ENCODE results near the gene PRR19. TPM values are rescaled to one million over a fixed set of nuclear protein-coding genes. Genes with fewer than 3 reads are reported as not detected.

The PRR19 gene
- total RNA-seq, 2 donors from 2014 or later, result 0.29 to 0.86 TPM

DNA sequence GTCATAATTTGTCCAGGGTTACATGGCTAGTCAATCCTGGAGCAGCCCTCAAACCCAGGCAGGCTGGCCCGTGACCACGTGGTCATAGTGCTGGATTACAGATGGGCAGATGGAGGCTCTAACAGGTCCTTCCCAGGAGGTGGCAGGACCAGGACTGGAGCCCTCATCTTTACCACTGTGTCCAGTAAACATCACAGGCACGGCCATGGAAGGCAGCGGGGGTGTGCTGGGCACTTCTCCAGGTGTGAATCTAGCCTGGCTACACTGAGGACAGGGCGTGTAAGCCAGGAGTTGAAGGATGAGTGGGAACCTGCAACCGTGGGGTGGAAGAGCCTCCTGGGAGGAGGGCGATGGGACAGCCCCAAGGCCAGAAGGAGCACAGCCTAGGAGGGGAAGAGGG is 26.8 kb upstream of the PRR19 start:
- no peak for DNase-seq
- Mint-ChIP-seq H3K9me3 (no peaks in the 10 kb centered on the region), H3K4me3 (peak overlapping the region; percentile 36 to 45), H3K36me3 (ENCODE audit: insufficient read depth in 2 of 2) (peaks cover 2 to 15% of the 10 kb centered on the region in 2 donors), H3K4me1 (ENCODE audit: low read depth) (peaks cover 64% of the 10 kb centered on the region), H3K27ac (no peak overlapping the region), H3K27me3 (ENCODE audit: low read depth) (no peaks in the 10 kb centered on the region)
- ATAC-seq (replicated peaks in 1 of 2), result no peak

DNA sequence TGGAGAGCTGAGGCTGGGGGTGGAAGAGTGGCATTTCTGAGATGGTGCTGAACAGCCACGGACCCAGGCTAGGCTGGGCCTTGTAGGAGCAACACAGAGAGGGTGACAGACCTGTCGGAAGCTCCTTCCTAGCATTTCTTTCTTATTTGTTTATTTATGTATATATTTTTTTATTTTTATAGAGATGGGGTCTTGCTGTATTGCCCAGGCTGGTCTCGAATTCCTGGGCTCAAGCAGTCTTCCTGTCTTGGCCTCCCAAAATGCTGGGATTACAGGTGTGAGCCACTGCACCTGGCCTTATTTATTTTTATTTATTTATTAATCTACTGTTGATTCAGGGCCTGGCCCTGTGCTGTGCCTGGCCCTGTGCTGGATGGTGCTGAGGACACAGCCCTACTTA is 26.4 kb upstream of the PRR19 start:
- Mint-ChIP-seq H3K36me3 (ENCODE audit: insufficient read depth in 2 of 2) (peaks cover 2 to 15% of the 10 kb centered on the region in 2 donors), H3K27ac (peak overlapping the region; percentile 6), H3K9me3 (no peaks in the 10 kb centered on the region), H3K4me3 (peak overlapping the region; percentile 23 to 39), H3K4me1 (ENCODE audit: low read depth) (peaks cover 60% of the 10 kb centered on the region), H3K27me3 (ENCODE audit: low read depth) (no peaks in the 10 kb centered on the region)
- DNase-seq (no peak), ATAC-seq (replicated peaks in 1 of 2) (no peak)

DNA sequence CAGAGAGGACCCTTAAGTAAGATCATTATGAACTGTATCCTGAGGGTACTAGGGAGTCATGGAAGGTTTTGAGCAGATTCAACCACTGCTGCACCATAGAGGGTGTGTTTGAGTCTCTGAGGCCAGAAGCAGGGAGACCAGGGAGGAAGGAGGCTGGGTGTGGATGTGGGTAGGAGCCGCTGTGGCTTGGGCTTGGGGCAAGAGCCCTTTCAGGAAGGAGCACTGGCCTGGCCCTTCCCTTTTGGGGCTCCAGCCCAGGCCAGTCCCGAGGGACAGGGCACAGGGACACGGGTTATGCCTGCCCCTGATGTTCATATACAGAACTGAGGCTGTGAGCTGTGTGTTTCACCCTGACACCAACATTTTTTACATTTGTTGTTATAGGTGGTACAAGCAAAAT is 25.6 kb upstream of the PRR19 start:
- Mint-ChIP-seq H3K27ac (peak overlapping the region; percentile 6), H3K4me1 (ENCODE audit: low read depth) (peaks cover 55% of the 10 kb centered on the region), H3K9me3 (no peaks in the 10 kb centered on the region), H3K4me3 (peak overlapping the region; percentile 23 to 39), H3K36me3 (ENCODE audit: insufficient read depth in 2 of 2) (peaks cover 2 to 15% of the 10 kb centered on the region in 2 donors), H3K27me3 (ENCODE audit: low read depth) (no peaks in the 10 kb centered on the region)
- no peak for DNase-seq
- ATAC-seq (replicated peaks in 1 of 2), result no peak

DNA sequence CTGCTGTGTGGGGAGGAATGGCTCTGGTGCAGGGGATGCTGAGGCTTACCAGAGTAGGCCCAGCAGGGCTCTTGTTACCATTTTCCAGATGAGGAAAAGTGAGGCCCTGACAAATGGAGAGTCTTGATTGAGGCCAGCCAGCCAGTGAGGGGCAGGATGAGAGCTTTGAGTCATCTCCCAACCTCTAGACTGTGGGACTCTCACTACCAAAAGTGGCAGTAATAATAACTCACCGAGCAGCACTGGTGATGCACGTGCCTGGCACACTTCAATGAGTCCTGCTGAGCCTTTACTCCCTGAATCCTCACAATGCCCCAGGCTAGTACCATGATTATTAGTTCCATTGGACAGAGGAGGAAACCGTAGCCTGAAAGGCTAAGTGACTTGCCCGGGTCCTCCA is 25.1 kb upstream of the PRR19 start:
- Mint-ChIP-seq H3K27ac (no peak overlapping the region), H3K4me3 (no peak overlapping the region), H3K36me3 (ENCODE audit: insufficient read depth in 2 of 2) (peaks cover 2 to 12% of the 10 kb centered on the region in 2 donors), H3K27me3 (ENCODE audit: low read depth) (no peaks in the 10 kb centered on the region), H3K9me3 (no peaks in the 10 kb centered on the region), H3K4me1 (ENCODE audit: low read depth) (peaks cover 50% of the 10 kb centered on the region)
- ATAC-seq (replicated peaks in 1 of 2) (peak; percentile 18 to 36), DNase-seq (peak; percentile 27 to 37)

DNA sequence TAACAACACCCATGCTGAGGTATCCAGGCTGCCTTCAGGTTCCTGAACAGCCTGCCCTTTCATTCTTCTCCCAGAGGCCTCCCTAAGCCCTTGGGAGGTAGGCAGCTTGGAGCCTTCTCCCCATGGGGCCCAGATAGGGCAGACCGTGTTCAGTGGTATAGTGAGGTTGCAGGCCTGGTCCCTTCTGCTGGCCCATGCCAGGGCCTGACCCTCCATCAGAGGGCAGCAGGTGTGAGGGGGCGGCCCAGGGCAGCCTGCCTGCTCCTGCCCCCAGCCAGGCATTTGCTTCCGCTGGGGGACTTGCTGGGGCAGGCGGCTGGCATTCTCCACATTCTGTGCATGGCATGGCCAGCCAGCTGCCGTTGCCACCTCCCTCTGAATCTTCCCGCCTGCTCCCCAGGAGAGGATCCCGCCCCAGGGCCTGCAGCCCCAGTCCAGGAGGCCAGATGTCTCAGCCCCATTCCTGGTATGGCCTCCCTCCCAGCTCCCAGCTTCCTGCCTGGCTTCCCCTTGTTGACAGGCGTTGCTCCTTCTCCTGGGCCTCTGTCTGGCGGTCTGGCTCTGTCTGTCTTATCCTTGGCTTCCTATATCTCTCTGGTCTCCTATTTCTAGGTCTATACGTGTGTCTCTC is 24.0 kb upstream of the PRR19 start:
- Mint-ChIP-seq H3K9me3 (no peaks in the 10 kb centered on the region), H3K4me1 (ENCODE audit: low read depth) (peaks cover 50% of the 10 kb centered on the region), H3K4me3 (no peak overlapping the region), H3K27me3 (ENCODE audit: low read depth) (no peaks in the 10 kb centered on the region), H3K36me3 (ENCODE audit: insufficient read depth in 2 of 2) (peaks cover 2 to 12% of the 10 kb centered on the region in 2 donors), H3K27ac (no peak overlapping the region)
- DNase-seq (no peak), ATAC-seq (replicated peaks in 1 of 2) (no peak)

DNA sequence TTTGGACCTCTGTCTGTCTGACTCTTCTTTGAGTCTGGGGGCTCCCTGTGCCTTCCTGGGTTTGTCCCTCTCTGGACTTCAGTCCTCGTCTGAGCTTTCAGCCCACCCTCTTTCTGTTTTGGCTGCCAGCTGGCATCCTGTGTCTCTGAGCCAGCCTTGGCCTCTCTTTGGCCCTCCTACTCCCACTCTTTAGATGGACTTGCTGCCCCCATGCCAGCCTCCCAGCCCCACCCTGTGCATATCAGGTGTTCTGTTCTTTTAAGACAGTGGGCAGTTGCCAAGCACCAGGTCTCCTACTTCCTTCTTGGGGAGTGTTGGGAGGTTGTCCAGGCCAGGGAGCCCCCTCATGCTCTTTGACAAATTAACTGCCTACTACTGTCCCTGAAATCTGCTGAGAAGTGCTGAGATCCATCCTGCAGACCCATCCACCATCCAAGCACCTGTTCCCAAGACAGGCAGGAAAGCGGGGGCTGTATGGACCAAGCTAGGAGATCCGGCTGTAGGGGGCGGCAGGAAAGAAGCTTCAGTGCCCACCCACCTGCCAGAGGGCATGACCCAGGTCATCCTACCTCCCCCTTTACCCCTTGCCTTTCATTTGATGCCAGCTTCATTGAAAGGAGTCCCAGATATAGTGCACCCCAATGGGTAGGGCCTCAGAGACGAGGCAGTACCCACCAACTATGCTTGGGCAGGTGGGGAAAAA is 23.3 kb upstream of the PRR19 start:
- ATAC-seq (replicated peaks in 1 of 2), result no peak
- H3K4me3 Mint-ChIP-seq, result peak overlapping the region in 1 of 2 donors; percentile 88

DNA sequence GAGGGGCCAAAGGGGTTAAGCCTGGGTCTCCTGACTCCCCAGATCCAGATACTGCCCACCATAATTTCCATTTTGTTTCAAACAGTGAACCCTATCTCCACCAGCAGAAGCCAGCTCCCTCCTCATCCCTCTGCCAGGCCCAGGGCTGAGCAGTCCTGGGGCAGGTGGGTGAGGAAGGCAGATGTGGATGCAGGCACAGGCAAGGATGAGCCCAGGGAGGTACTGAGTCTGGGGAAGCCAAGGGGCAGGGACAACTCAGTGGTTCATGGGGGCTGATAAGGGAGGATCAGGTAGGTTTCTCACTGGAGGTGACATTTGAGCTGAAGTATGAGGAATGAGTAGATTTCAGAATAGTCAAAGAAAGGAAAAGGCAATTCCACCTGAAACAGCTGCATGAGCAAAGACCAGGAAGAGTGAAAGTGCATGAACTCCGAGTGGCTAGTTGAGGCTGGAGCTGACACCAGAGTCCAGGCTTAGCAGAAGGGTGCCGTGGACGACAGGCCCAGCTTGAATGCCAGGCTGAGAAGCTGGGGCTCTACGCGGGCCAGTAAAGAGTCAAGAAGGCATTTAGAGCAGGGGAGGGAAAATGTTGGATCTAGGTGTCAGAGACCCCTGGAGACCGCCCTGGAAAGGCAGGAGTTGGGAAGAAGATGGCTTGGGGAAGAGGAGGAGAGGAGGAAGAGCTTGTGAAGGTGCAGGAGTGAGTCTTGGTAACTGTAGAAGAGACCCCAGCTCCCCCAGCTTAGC is 22.6 kb upstream of the PRR19 start:
- Mint-ChIP-seq H3K36me3 (ENCODE audit: insufficient read depth in 2 of 2) (peaks cover 2 to 9% of the 10 kb centered on the region in 2 donors), H3K27ac (peak overlapping the region; percentile 81), H3K27me3 (ENCODE audit: low read depth) (no peaks in the 10 kb centered on the region), H3K4me1 (ENCODE audit: low read depth) (peaks cover 50% of the 10 kb centered on the region), H3K9me3 (no peaks in the 10 kb centered on the region), H3K4me3 (peak overlapping the region in 1 of 2 donors; percentile 88)
- ATAC-seq (replicated peaks in 1 of 2), result no peak
- DNase-seq, result no peak

More for the DNA sequence above, 23.3 kb upstream of the PRR19 start:
- Mint-ChIP-seq H3K27ac (peak overlapping the region; percentile 81), H3K27me3 (ENCODE audit: low read depth) (no peaks in the 10 kb centered on the region), H3K36me3 (ENCODE audit: insufficient read depth in 2 of 2) (peaks cover 2 to 10% of the 10 kb centered on the region in 2 donors), H3K4me1 (ENCODE audit: low read depth) (peaks cover 50% of the 10 kb centered on the region), H3K9me3 (no peaks in the 10 kb centered on the region)
- DNase-seq, result no peak

DNA sequence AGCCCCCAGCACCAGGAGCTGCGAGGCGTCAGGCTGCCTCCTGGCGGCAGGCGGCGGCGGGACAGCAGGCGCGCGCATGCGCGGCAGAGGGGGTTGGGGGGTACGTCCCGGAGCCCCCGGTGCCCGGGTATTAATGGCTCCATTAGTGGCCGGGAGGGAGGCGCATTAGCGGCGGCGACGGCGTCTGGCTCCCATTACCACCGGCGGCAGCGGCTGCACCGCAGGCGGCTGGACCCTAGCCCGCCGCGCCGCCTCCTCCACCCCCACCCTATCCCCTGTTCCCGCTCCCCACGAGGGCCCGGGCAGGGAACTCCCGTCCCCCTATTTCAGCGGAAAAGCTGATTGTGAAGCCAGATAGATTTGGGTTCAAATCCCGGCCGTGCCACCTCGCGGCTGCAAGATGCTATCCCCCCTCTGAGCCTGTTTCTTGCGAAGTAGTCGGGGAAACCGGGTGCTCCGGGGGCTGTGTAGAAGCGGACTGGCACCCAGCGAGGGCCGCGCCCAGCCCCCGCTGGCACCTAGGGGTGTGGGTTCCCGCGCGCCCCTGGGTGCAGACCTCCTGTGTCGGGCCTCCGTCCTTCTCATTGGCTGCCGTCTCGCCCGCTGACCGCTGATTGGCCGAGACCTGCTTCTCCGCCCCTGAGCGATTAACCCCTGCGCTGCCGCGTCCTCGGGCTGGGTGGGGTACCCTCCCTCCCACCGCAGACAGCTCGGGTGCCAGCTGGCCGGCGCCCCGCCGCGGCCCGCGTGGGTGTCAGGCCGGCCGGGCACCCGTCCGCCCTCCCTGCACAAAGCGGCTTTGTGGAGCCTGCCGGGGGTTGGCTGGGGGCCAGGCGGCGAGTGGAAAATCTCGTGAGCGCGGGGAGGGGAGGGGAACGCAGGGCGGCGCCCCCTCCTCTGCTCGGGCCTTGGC is 21.8 kb upstream of the PRR19 start:
- peak overlapping the region in 1 of 2 donors; percentile 88 for H3K4me3 Mint-ChIP-seq
- H3K36me3 Mint-ChIP-seq (ENCODE audit: insufficient read depth in 2 of 2), result peaks cover 0 to 10% of the 10 kb centered on the region in 2 donors
- ATAC-seq (replicated peaks in 1 of 2), result peak; percentile 55
- peak overlapping the region; percentile 81 for H3K27ac Mint-ChIP-seq
- peak; percentile 91 to 94 for DNase-seq
- peaks cover 49% of the 10 kb centered on the region for H3K4me1 Mint-ChIP-seq (ENCODE audit: low read depth)
- no peaks in the 10 kb centered on the region for H3K27me3 Mint-ChIP-seq (ENCODE audit: low read depth)
- no peaks in the 10 kb centered on the region for H3K9me3 Mint-ChIP-seq

DNA sequence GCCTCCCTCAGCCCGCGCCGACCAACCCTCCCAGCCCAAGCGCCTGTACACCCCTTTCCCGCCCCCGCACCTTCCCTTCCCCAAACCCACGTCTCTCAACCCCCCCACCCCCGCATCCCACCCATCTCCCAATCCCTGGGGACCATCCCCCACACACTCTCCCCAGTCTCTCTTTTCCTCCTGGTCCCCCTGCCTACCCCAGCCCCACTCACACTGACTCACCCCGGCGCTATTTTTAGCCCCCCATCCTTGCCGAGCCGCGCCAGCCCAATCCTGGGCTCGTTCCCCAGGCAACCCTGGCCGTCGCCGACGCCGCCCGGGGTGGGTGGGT is 21.2 kb upstream of the PRR19 start:
- ATAC-seq (replicated peaks in 1 of 2) (no peak), DNase-seq (no peak)
- Mint-ChIP-seq H3K9me3 (no peaks in the 10 kb centered on the region), H3K36me3 (ENCODE audit: insufficient read depth in 2 of 2) (peaks cover 0 to 10% of the 10 kb centered on the region in 2 donors), H3K4me3 (peak overlapping the region in 1 of 2 donors; percentile 75), H3K27ac (no peak overlapping the region), H3K4me1 (ENCODE audit: low read depth) (peaks cover 49% of the 10 kb centered on the region), H3K27me3 (ENCODE audit: low read depth) (no peaks in the 10 kb centered on the region)

DNA sequence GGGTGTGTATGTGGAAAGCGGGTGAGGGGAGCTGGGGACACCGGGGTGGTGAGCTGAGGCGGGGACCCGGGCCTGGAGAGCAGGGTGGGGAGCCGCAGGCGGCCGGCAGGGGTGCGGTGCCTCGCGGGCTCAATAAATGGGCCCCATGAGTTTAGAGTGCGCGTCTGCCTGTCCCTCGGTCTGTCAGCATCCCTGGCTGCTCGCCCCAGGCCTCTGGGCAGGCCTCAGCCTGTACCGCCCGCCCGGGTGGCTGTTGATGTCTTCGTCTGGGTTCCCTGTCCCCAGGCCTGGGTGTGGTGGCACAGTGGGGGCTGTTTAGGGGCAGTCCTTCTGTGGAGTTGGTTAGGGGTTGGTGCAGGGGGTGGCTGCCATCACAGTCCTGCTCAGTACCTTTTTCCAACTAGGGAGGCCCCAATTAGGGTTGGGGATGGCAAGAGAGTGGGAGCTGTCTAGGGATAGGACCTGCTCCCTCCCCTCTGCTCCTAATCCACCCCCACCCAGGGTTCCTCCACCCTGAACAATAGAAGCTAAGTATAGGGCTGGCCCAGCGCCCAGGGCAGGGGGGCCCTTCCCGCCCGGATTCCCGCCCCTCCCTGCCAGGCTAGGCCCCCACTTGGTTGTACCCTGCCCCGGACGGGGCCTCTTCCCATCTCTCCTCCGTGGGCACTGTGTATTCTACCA is 20.6 kb upstream of the PRR19 start:
- Mint-ChIP-seq H3K4me1 (ENCODE audit: low read depth) (peaks cover 49% of the 10 kb centered on the region), H3K4me3 (peak overlapping the region in 1 of 2 donors; percentile 77), H3K9me3 (no peaks in the 10 kb centered on the region), H3K27me3 (ENCODE audit: low read depth) (no peaks in the 10 kb centered on the region), H3K36me3 (ENCODE audit: insufficient read depth in 2 of 2) (peaks cover 0 to 6% of the 10 kb centered on the region in 2 donors), H3K27ac (no peak overlapping the region)
- ATAC-seq (replicated peaks in 1 of 2), result no peak
- peak; percentile 35 to 54 for DNase-seq

DNA sequence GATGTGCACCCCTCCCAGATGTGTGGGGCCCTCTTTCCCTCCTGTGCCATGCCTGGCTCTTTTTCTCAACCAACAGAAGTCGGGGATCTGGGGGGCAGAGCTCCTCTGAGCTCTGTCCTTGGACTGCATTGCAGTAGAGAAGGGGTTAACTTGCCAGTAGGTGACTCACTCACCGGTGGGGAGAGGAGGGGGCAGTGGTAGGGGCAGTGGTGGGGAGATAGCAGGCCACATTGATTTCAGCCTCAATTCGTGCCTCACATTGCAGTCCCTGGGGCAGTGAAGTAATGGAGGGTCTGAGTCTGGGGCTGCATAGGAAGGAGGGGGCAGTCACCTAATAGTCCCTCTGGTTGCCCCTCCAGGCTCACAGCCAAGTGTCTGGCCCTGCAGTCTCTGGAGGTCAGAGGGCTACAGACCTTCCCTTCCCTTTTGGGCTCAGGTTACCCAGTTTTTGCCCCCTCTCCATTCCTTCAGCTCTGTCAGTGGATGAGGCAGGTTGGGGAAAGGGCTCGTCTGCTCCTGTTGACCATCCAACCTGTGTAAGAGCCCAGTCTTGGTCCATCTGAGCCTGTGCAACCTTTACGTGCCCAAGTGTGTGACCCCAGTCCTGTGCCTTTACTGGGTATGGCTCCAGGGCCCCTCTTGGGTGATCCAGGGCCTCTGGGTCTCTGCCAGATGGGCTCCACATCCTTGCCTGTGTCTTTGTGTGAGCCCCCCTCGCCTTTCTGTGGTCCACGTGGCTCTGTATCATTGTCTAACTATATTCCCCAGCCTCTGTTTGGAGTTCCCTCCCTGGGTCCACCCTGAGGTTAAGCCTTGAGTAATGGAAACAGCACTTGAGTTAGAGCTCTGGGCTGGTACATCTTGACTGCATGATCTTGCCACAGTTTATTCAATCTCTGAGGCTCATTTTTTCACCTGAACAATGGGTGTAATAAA is 19.8 kb upstream of the PRR19 start:
- H3K27me3 Mint-ChIP-seq (ENCODE audit: low read depth), result no peaks in the 10 kb centered on the region
- H3K4me3 Mint-ChIP-seq, result peak overlapping the region in 1 of 2 donors; percentile 77
- H3K27ac Mint-ChIP-seq, result peak overlapping the region; percentile 70
- H3K36me3 Mint-ChIP-seq (ENCODE audit: insufficient read depth in 2 of 2), result peaks cover 0 to 6% of the 10 kb centered on the region in 2 donors
- peak in 1 of 2 donors; percentile 38 for DNase-seq
- no peaks in the 10 kb centered on the region for H3K9me3 Mint-ChIP-seq
- peaks cover 41% of the 10 kb centered on the region for H3K4me1 Mint-ChIP-seq (ENCODE audit: low read depth)
- no peak for ATAC-seq (replicated peaks in 1 of 2)

All from activated T-cell treated with anti-CD3 and anti-CD28 coated beads, Interleukin-2, amount 50 U/mL, for 72 hours (primary cell).